HG03039 (cell line): ENCODE results near the gene LRRC8D.

Experiments
- ATAC-seq: cut with Tn5 transposase; IDR thresholded peaks from one replicate; pipeline ENCODE4 v1.9.1; 2021; ENCODE audit warnings: mild to moderate bottlenecking, moderate library complexity; ENCODE audit not compliant: unreplicated experiment

The LRRC8D gene

GRCh38 chr1:89953131-89953626 is 132.3 kb downstream of the LRRC8D start:
- ATAC-seq, result no peak

- no peak for ATAC-seq
Measured at GRCh38 chr1:89953929-89954328, 133.1 kb downstream of the LRRC8D start.

GRCh38 chr1:89954401-89954800 is 133.6 kb downstream of the LRRC8D start:
- ATAC-seq, result no peak

DNA sequence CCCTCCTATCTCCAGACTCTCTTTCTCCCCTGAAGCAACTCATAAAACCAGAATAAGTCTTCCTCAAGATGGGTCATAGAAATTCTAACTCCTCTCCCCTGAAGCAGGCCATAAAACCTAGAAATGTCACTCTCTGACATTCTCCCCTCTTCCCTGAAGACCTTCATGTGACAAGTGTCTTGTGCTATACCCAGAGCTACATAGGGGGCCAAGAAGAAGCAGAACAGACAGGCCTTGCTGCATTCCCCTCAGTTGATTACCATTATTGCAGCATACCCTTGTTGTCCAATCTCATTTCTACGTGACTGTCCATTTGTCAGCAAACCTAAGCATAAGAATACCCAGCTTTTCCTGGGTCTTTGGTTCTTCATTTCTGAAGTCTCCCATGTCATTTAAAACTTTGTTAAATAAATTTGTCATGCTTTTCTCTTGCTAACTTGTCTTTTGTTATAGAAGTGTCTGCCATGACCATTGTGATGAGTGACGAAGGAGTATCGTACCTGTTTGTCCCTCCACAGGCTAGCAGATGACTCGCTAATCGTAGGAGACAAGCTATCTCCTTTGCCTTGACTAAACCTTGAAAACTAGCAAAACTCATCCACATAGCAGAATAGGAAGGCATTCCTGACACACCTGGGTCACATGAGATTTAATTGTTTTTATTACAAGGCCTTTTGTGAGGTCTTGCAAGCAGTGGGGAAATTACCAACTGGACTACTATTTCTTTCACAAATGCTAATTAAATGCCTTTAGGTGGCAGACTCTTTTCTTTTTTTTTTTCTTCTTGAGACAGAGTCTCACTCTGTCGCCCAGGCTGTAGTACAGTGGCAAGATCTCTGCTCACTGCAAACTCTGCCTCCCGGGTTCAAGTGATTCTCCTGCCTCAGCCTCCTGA is 134.7 kb downstream of the LRRC8D start:
- no peak for ATAC-seq

GRCh38 chr1:89957107-89957506 is 136.3 kb downstream of the LRRC8D start:
- ATAC-seq, result no peak

GRCh38 chr1:89958851-89959654 is 138.2 kb downstream of the LRRC8D start:
- no peak for ATAC-seq

DNA sequence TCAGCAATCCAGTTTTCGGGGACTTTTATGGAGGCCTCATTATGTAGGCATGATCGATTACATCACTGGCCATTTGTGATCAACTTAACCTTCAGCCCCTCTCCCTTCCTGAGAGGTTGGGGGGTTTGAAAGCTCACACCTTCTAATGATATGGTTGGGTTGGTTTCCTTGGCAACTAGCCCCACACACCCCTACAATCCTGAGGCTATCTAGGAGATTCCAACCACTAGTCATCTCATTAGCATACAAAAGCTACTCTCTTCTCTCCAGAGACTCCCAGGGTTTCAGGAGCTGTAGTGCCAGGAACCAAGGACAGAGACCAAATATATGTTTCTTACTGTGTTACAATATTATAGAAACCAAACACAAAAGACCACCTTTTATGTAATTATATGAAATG is 138.9 kb downstream of the LRRC8D start:
- no peak for ATAC-seq

- ATAC-seq, result no peak
Measured at GRCh38 chr1:89962024-89962741, 141.4 kb downstream of the LRRC8D start.

GRCh38 chr1:89962742-89963075 is 141.9 kb downstream of the LRRC8D start:
- ATAC-seq, result no peak

DNA sequence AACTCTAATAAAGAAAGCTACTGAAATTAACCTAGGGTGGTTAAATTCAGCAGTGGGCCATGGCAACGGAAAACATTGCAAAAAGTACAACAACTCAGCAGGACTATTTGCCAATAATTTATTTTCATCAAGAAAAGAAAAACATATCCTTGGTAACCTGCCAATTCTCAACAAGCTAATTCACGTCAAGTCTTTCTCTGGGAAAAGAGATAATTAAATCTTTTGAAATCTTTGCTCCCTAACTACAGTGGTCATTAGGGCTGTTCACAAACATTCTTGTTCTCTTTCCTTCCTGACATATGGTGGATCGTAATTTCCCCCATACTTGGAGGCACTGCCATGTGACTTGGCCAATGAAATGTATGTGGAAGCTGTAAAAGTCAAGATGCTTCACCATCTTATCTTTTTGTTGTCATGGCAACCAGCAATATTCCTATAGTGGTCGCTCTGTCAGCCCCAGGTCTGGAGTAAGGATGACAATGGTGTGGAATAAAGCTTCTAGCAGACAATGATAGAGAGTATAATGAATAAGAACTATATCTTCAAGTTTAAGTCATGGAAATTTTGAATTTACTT is 144.4 kb downstream of the LRRC8D start:
- ATAC-seq, result no peak

DNA sequence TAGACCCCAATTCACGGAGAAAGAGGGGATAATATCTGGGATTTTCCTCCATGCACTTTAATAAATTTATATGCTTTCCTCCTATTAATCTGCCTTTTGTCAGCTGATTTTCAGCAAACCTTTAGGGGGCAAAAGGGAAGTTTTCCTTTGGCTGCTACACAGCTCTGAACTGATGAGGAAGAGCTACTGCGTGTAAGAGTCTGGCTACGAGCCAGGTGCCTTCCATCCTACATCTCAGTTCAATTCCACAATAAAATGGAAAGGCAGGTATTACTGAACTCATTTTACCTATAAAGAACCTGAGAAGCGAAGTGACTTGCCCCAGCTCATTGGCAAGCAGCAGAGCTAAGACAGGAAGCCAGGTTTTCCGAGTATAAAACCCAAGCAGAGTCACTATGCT is 145.8 kb downstream of the LRRC8D start:
- no peak for ATAC-seq

DNA sequence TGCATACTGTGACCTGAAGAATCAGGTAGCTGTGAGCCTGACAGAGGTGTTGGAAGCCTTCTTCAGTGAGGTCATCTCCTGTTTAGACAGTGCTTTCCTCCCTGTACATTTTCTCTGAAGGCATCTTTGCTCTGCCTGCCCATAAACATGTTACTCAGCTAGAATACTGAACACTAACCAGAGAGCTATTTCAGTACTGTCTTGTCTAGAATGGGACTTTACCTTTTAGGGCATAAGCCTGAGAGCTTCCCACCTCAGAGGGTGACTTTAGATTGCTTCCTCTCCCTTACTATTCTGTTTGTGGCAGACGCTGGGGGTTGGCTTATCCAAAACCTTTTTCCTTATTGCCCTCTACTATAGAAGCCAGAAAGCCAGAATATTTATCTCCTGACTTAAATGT is 150.8 kb downstream of the LRRC8D start:
- ATAC-seq, result no peak

- no peak for ATAC-seq
Measured at GRCh38 chr1:89972024-89972423, 151.2 kb downstream of the LRRC8D start.

DNA sequence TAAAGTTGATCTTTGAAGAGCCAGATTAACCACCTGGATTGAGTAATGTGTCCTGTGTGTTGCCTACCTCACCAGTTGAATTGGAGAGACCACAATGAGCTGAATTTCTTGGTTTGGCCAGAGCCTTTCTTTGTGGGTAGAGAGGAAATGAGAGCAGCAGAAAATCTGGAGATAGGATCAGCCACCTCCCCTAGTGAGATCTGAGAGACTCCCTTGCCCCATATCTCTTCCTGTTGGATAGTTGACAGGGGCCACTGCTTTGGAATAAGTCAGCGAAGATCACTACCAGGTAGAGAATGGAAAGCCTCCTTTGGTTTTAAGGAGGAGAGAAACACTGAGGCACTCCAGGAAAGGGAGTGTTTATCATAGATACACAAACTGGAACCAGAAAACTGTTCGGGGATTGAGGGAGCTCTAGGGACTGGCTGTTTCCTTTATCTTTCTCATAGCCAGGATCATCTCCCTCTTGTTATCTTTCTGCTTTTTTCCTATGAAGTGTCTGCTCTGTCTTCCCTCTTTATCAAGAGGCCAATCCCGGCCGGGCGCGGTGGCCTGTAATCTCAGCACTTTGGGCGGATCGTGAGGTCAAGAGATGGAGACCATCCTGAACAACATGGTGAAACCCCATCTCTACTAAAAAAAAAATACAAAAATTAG is 152.8 kb downstream of the LRRC8D start:
- ATAC-seq, result no peak

DNA sequence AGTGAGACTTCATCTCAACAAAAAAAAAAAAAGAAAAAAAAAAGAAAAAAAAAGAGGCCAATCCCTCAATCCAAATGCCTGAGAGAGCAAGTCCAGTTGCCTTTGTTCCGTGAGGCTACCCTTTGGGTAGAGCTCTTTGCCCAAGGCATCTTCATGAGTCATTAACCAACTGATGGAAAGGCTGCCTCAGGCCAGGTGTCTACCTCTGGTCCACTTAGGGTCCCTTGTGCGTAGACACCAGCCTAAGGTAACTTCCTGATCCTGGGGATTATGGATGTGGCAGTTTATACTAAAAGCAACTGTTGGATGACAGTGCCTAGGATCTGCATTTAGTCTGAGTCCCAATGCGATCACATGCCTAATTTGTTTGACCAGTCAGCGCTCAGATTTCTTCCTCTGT is 153.4 kb downstream of the LRRC8D start:
- no peak for ATAC-seq

DNA sequence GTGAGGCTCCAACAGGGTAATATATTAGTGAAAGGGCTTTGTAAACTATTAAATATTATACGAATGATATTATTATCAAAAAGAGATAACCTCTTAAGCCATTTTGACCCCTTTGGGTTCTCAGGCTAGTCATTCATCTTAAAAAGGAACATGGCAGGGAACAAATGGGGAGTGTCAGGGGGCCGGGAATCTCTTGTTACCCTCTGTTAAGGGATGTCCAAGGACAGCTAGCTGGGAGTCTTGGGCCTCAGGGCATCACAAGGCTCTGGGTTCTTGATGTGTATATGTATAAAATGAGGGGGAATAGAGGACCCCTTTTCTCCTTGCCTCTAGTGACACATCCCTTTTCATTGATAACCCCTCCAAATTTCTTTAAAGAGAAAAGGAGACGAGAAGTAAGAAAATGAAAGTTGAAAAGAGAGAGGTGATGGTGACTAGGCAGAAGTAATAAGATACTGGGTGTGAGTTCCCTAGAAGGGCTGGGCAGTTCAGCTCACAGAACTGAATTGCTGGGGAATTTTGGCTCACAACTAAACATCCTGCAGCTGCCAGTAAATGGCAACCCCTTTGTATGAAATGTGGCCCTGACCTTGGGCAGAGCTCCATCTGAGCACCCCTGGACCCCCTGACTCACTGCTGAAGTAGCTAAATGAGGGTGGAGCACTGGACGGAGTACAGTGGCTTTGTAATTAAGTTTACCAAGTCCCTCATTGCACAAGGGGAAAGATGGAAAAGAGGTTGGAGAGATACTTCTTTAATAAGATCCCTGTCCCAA is 154.1 kb downstream of the LRRC8D start:
- no peak for ATAC-seq

GRCh38 chr1:89975540-89976125 is 154.8 kb downstream of the LRRC8D start:
- no peak for ATAC-seq

DNA sequence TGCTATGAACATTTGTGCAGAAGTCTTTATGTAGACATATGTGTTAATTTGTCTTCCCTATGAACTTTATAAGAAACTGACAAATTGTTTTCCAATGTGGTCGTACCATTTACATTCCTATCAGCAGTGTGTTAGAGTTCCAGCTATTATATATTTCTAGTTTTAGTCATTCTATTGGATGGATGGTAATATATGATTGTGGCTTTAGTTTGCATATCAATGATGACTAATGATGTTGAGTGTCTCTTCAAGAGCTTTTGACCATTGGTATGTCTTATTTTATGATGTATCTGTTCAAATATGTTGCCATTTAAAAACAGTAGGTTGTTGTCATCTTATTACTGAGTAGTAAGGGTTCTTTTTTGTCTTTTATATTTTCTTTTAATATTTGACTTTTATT is 157.9 kb downstream of the LRRC8D start:
- ATAC-seq, result no peak

GRCh38 chr1:89980605-89981004 is 159.8 kb downstream of the LRRC8D start:
- ATAC-seq, result no peak
